Activated CD4-positive, alpha-beta T cell treated with anti-CD3 and anti-CD28 coated beads, Interleukin-2, amount 50 U/mL, for 24 hours (primary cell): ENCODE results near the gene MKNK1.
A peak's percentile ranks its signal among the peaks of the same experiment; 100 is the strongest.

Source experiments
- DNase-seq, 2 donors: peaks; one replicate each; pipeline ENCODE4 v3.0.0-alpha.2; 2020; ENCODE audit warnings: low read depth in 1 of 2, low spot score in 1 of 2

MKNK1 gene

GRCh38 chr1:46525253-46525983 is 78.7 kb downstream of the MKNK1 start:
- DNase-seq = no peak

- no peak for DNase-seq
Measured at GRCh38 chr1:46524843-46525242, 79.2 kb downstream of the MKNK1 start.

- DNase-seq = no peak
Measured at GRCh38 chr1:46523496-46524353, 80.3 kb downstream of the MKNK1 start.

- no peak for DNase-seq
Measured at GRCh38 chr1:46522969-46523320, 81.1 kb downstream of the MKNK1 start.

- DNase-seq = peak in 1 of 2 donors; percentile 5
Measured at GRCh38 chr1:46522184-46522968, 81.7 kb downstream of the MKNK1 start.

- DNase-seq = no peak
Measured at GRCh38 chr1:46521414-46521813, 82.7 kb downstream of the MKNK1 start.

GRCh38 chr1:46520063-46520911 is 83.8 kb downstream of the MKNK1 start:
- DNase-seq = no peak

- no peak for DNase-seq
Measured at GRCh38 chr1:46519209-46519608, 84.9 kb downstream of the MKNK1 start.

GRCh38 chr1:46517932-46518498 is 86.1 kb downstream of the MKNK1 start:
- DNase-seq = no peak

GRCh38 chr1:46517010-46517600 is 87.0 kb downstream of the MKNK1 start:
- no peak for DNase-seq

- DNase-seq = no peak
Measured at GRCh38 chr1:46516200-46516950, 87.7 kb downstream of the MKNK1 start.

GRCh38 chr1:46515576-46515975 is 88.5 kb downstream of the MKNK1 start:
- DNase-seq = no peak

- no peak for DNase-seq
Measured at GRCh38 chr1:46513536-46513935, 90.5 kb downstream of the MKNK1 start.

GRCh38 chr1:46512792-46513190 is 91.3 kb downstream of the MKNK1 start:
- no peak for DNase-seq

- no peak for DNase-seq
Measured at GRCh38 chr1:46512135-46512791, 91.8 kb downstream of the MKNK1 start.

- DNase-seq = no peak
Measured at GRCh38 chr1:46510998-46511365, 93.1 kb downstream of the MKNK1 start.

- DNase-seq = no peak
Measured at GRCh38 chr1:46510341-46510997, 93.6 kb downstream of the MKNK1 start.

GRCh38 chr1:46508757-46509156 is 95.3 kb downstream of the MKNK1 start:
- DNase-seq = no peak
